ENCODE data around the gene SYPL2. TPM values are rescaled to one million over a fixed set of nuclear protein-coding genes. Genes with fewer than 3 reads are reported as not detected.

The SYPL2 gene
- total RNA-seq, 1 donor from 2014 or later = 1.1 TPM

Other genes with a start within 250 kb of the SYPL2 start
- 33.7 and 38.7 TPM in 2 replicates for gene CELSR2, start 217.0 kb upstream of the SYPL2 start, total RNA-seq
- 26.1 and 29.4 TPM in 2 replicates for gene PSRC1, start 183.4 kb upstream of the SYPL2 start, total RNA-seq
- 0.29 TPM in 1 of 2 replicates, not detected in the other for gene MYBPHL, start 159.5 kb upstream of the SYPL2 start, total RNA-seq
- 110 and 116 TPM in 2 replicates for gene SORT1, start 68.6 kb upstream of the SYPL2 start, total RNA-seq
- gene PSMA5, start 40.1 kb upstream of the SYPL2 start, total RNA-seq = 71.4 and 81.1 TPM in 2 replicates
- 17.6 and 19.6 TPM in 2 replicates for gene ATXN7L2, start 17.4 kb downstream of the SYPL2 start, total RNA-seq
- gene CYB561D1, start 27.5 kb downstream of the SYPL2 start, total RNA-seq = 11.1 TPM in 2 replicates
- 7.0 and 7.2 TPM in 2 replicates for gene AMIGO1, start 43.2 kb downstream of the SYPL2 start, total RNA-seq
- gene GPR61, start 73.3 kb downstream of the SYPL2 start, total RNA-seq = 0.53 TPM in 1 of 2 replicates, not detected in the other
- gene GNAI3, start 82.1 kb downstream of the SYPL2 start, total RNA-seq = 10.0 and 10.3 TPM in 2 replicates
- gene GNAT2, start 153.1 kb downstream of the SYPL2 start, total RNA-seq = 0.57 TPM in 1 of 2 replicates, not detected in the other
- gene AMPD2, start 153.3 kb downstream of the SYPL2 start, total RNA-seq = 91.6 and 94.5 TPM in 2 replicates
- 21.0 and 21.2 TPM in 2 replicates for gene GSTM4, start 189.6 kb downstream of the SYPL2 start, total RNA-seq
- 76.9 and 79.5 TPM in 2 replicates for gene GSTM2, start 201.5 kb downstream of the SYPL2 start, total RNA-seq
- gene GSTM1, start 221.3 kb downstream of the SYPL2 start, total RNA-seq = 39.0 and 39.1 TPM in 2 replicates
- 2.8 and 2.9 TPM in 2 replicates for gene GSTM5, start 245.7 kb downstream of the SYPL2 start, total RNA-seq

Data from progenitor cell of endocrine pancreas (in vitro differentiated cells).